GM03348 (cell line): Measurements from ENCODE around the gene B3GALT4.

ENCODE experiments used
- DNase-seq: peaks from one replicate; pipeline ENCODE4 v3.0.0; 2012; ENCODE audit warnings: low spot score

B3GALT4 gene

DNA sequence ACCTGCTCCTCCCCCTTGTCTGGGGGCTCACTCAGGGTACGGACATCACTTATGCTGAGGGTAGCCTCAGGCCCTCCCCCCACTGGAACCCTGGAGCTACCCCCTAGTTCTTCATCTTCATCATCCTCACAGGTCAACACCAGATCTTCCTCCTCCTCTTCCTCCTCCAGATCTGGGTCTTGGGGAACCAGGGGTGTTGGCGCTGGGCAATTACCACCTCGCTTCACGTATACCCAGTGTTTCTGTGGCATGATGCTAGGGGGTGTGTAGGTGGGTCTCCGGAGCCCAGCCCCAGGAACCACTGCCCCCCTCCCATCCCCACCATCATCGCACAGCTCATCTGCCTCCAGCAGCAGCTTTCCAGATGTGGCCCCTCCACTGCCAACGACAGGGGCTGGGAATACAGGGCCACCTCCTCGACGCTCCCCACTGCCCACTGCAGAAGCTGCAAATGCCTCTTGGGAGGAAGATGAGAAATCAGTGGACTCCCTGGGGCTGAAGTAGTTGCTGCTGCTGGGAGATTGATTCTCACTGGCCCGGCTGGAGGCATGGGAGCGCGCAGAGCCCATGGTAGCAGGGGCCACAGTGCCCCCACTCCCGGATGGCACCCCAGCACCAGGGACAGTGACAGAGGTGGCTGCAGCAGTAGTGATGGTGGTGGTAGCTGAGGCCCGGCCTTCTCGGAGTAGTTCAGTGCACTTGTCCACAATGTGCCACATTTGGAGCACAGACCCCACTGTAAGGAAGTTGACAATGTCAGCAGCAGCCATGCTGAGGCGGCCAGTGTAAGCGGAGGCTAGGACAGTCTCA is 39.1 kb downstream of the B3GALT4 start:
- DNase-seq: no peak

DNA sequence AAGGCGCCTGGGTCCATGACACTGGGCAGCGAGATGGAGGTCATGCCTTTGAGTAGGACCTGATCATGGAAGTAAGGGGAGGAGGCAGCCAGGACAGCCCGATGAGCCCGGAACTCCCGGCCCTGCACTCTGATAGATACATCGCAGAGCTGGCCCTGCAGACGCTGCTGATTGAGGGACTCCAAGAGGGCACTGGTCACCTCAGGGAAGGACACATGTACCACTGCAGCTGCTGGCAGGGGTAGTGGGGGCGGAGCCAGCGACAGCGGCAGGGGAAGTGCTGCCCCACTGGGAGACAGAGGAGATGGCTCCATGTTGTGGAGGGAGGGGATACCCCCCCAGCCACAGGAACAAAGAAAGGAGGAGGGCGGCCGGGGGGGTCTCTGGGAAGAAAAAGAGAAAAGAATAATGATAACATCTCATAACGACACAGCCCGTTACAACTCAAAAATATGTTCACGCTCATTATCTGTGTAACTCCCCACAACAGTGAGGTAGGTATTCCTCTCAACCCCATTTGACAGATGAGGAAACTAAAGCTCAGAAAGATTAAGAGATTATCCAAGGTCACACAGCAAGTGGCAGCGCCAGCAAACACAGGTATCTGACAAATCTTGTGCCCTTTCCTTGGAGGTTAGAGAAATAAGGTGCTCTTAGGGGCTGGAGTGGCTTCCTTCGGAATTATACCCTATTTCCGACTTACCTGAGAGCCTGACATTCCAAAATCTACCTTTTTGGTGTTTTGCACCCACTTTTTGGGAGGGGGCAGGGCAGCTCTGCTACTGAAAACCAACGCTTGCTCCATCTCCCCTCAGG is 39.9 kb downstream of the B3GALT4 start:
- DNase-seq: no peak

GRCh38 chr6:33317419-33317668 is 40.4 kb downstream of the B3GALT4 start:
- peak; percentile 94 for DNase-seq

DNA sequence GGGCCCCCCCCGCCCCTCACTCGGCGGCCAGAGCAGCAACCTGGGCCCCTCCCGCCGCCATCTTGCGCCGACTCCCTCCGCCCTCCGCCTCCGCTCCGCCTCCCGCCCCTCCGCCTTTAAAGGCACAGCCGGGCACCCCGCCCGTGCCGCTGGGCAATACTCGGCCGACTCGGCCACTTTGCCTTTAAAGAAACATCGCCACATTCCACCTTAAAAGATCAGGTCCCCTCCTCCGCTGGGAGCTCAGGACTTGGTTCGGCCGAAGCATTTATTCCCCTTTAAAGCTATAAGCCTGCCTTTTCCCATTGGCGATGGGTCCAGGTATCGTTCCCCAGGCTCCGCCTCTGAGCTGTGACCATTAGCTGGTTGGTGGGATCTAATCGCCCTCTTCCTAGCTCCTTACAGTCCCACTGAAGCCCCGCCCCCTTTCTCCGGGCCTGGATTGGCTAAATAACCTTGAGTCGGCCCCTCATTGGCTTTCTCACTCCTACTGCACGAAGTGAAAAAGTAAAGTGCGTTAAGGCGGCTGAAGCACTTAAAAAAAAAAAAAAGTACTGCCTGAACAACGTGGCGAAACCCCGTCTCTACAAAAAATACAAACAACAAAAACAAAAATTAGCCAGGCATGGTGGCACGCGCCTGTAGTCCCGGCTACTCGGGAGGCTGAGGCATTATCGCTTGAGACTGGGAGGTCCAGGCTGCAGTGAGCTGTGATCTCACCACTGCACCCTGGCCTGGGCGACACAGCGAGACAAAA is 40.9 kb downstream of the B3GALT4 start, which contains the start of gene ZBTB22:
Gene ZBTB22 (minus strand): TSS at position 76 of the 757 bp plus-strand sequence. CDS start 828 bp downstream, outside the sequence.
- DNase-seq: peak; percentile 94

DNA sequence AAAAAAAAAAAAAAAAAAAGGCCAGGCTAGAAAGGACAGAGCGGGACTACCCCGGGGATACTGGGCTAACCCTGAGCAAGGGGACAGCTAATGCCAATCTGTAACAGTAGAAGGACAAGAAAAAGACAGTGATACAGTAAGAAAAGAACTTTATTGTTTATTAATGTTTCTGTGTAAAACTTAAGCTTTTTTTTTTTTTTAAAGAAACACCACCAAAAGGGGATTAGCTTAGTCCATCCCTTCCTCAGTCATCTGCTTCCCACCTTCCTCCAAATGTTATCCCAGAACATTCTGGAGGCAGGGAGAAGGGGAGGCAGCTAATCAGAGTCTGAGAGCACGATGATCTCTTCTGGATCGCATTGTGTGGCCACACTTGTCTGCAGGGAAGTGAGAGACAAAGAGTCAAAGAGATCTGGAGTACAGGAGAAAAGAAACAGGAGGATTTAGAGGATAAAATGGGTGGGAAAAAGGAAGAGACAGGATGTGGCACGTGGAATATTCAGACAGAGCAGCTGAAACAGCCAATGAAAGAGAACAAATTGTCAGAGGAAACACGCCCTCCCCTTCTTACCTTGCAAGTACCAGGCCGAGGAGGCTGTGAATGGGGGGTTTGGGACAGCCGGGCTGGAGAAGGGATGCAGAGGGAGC is 41.6 kb downstream of the B3GALT4 start:
- no peak for DNase-seq

DNA sequence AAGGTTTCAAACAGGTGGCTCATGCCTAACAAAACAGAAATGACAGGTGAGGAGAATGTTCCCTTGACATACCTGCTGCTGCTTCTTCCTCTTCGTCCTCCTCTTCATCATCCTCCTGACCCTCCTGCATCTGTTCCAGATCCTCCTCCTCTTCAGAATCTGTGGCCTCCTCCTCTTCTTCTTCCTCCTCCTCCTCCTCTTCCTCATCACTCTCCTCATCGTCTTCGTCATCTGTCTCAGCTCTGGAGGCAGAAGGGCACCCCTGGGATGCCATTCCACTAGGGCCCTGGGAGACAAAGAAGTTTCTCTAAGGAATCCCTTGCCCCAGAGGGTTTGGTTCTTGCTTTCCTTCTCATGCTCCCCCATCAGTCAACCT is 43.0 kb downstream of the B3GALT4 start:
- DNase-seq: no peak

- DNase-seq: peak; percentile 84
These were observed 43.6 kb downstream of the B3GALT4 start for GRCh38 chr6:33320315-33321181.

- no peak for DNase-seq
These were observed 44.3 kb downstream of the B3GALT4 start for GRCh38 chr6:33321227-33321626.

DNA sequence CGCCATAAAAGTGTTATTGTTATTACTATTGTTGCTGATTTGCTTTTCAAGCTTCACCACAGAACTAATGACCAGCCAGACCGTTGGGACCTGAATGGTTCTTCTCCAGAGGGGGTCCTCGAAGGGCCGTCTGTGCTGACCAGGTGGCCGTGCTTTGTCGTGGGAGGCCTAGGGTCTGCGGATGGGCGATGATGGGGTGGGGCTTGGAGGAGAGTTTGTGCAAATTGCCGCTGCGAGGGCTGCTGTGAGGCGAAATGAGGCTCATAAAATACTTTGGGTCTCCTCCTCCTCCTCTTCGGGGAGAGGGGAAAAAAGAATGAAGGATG is 46.7 kb downstream of the B3GALT4 start:
- DNase-seq: no peak

- no peak for DNase-seq
These were observed 47.2 kb downstream of the B3GALT4 start for GRCh38 chr6:33324125-33324524.
